ENCODE data around the gene PPP4R4. TPM values are rescaled to one million over a fixed set of nuclear protein-coding genes. Genes with fewer than 3 reads are reported as not detected.
"Not testable (repeated sequence)": the region's sequence is repeated elsewhere in the genome, so short reads cannot be mapped to it uniquely, and the experiment has no call there.

Gene PPP4R4
- total RNA-seq, 3 donors from 2014 or later: 0.13 TPM; not detected in 2

DNA sequence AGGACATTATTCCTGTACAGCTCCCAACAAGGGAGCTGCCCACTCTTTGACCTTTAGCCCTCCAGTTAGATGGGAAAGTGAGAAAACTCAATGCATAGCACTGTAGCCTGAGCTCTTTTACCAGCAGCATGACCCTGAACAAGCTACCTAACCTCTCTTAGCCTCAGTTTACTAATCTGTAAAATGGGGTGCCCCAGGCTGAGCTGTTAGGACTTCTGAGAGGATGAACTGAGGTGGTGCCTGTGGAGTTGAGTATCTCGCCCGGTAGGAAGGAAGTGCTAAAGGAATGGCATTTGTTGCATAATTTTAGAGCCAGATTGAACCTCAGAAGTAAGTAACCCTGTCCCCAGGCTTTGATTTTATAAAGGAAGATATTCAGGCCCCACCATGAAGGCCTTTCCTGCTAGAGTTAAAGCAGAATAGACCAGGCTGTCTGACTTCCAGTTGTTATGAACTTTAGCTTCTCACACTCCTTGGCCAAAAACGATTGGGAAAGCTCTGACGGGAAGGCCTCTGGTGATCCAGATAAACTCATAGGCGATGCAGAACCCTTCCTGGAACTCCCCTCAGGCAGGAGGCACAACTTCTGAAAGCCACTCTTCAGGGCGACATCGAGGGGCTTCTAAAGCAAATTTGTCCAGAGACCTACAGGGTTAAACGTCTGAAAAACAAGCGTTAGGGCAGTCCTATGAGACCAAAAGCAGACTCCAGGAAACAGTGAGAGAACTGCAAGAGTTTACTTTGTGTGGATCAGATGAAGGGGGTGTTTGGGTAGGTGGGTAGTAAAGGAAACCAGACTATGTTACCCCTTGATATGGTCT lies 121.4 kb downstream of the PPP4R4 start:
- DNase-seq: no peak
- no peaks in the 10 kb centered on the region for H3K9me3 ChIP-seq
- no peaks in the 10 kb centered on the region for H3K36me3 ChIP-seq (ENCODE audit: low read depth)
- H3K4me1 ChIP-seq (ENCODE audit: low read depth): peaks cover 11% of the 10 kb centered on the region
- no peak for ATAC-seq
- intact Hi-C loops (cut with DNase I, micrococcal nuclease): no loop called here
- H3K4me3 ChIP-seq: no peak overlapping the region
- TF ChIP-seq, protein P1, sequence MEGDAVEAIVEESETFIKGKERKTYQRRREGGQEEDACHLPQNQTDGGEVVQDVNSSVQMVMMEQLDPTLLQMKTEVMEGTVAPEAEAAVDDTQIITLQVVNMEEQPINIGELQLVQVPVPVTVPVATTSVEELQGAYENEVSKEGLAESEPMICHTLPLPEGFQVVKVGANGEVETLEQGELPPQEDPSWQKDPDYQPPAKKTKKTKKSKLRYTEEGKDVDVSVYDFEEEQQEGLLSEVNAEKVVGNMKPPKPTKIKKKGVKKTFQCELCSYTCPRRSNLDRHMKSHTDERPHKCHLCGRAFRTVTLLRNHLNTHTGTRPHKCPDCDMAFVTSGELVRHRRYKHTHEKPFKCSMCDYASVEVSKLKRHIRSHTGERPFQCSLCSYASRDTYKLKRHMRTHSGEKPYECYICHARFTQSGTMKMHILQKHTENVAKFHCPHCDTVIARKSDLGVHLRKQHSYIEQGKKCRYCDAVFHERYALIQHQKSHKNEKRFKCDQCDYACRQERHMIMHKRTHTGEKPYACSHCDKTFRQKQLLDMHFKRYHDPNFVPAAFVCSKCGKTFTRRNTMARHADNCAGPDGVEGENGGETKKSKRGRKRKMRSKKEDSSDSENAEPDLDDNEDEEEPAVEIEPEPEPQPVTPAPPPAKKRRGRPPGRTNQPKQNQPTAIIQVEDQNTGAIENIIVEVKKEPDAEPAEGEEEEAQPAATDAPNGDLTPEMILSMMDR (IDR thresholded peaks at IDR 0.05): no peak

DNA sequence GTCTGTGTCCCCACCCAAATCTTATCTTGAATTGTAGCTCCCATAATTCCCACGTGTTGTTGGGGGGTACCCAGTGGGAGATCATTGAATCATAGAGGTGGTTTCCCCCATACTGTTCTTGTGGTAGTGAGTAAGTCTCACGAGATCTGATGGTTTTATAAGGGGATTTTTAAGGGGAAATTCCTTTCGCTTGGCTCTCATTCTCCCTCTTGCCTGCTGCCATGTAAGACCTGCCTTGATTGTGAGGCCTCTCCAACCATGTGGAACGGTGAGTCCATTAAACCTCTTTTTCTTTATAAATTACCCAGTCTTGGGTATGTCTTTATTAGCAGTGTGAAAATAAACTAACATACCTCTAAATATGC lies 122.0 kb downstream of the PPP4R4 start:
- H3K9me3 ChIP-seq; intact Hi-C loops (cut with DNase I, micrococcal nuclease): not testable (repeated sequence)

DNA sequence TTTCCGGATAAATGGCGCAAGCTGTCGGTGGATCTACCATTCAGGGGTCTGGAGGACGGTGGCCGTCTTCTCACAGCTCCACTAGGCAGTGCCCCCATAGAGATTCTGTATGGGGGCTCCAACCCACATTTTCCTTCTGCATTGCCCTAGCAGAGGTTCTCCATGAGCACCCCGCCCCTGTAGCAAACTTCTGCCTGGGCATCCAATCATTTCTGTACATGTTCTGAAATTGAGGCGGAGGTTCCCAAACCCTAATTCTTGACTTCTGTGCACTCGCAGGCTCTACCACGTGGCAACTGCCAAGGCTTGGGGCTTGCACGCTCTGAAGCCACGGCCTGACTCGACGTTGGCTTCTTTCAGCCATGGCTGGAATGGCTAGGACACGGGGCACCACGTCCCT lies 124.0 kb downstream of the PPP4R4 start:
- intact Hi-C loops (cut with DNase I, micrococcal nuclease): no loop called here
- DNase-seq (no peak), ATAC-seq (no peak)
- Histone ChIP-seq H3K36me3 (ENCODE audit: low read depth) (no peaks in the 10 kb centered on the region), H3K9me3 (no peaks in the 10 kb centered on the region), H3K4me3 (no peak overlapping the region), H3K4me1 (ENCODE audit: low read depth) (peaks cover 4% of the 10 kb centered on the region)
- TF ChIP-seq, protein P1 (IDR thresholded peaks at IDR 0.05): no peak

More for the DNA sequence above, 122.0 kb downstream of the PPP4R4 start:
- H3K4me3 ChIP-seq; H3K36me3 ChIP-seq (ENCODE audit: low read depth); DNase-seq; ATAC-seq: not testable (repeated sequence)
- H3K4me1 ChIP-seq (ENCODE audit: low read depth): peaks cover 11% of the 10 kb centered on the region

DNA sequence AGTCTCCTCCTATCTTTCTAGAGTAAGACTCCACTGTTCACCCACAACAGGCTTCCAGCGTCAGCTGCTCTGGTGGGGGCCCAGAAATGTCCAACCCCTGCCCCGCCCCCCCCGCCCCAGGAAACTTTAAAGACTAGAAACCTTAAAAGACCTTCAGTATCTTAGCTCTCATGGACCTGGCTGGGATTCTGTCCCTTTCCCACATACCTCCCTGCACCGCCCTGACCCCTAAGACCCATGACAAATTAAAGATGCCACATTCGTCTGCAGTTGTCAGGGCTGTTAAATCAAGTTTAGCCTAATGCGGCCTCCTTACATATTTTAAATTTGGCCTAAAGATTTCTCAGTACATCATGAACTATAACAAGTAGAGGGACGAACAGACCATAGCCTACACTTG lies 129.0 kb downstream of the PPP4R4 start:
- ATAC-seq: no peak
- Histone ChIP-seq H3K36me3 (ENCODE audit: low read depth) (no peaks in the 10 kb centered on the region), H3K4me1 (ENCODE audit: low read depth) (no peaks in the 10 kb centered on the region), H3K9me3 (peaks cover 5% of the 10 kb centered on the region), H3K4me3 (no peak overlapping the region)
- TF ChIP-seq, protein P1 (IDR thresholded peaks at IDR 0.05): no peak
- intact Hi-C loops (cut with DNase I, micrococcal nuclease): no loop called here
- no peak for DNase-seq

DNA sequence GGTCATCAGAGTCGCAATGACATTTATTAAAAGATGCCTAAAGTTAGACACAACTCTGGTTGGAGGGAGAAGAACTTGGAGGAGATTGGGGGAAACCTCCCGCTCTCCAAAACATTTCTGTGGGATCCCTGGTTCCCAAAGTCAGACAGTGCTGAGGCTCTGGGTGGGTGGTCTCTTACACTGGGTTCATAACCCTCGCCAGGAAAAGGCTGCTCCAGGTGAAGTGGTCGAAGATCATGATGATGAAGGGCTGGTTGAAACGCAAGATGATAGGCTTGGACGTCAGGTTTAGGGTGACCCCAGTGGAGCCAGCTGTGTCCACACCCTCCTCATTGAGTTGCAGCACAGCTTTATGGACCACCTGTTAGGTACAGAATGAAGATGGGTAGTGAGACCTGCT lies 130.1 kb downstream of the PPP4R4 start:
- no peaks in the 10 kb centered on the region for H3K4me1 ChIP-seq (ENCODE audit: low read depth)
- intact Hi-C loops (cut with DNase I, micrococcal nuclease): no loop called here
- H3K4me3 ChIP-seq: no peak overlapping the region
- TF ChIP-seq, protein P1 (IDR thresholded peaks at IDR 0.05): no peak
- H3K9me3 ChIP-seq: peaks cover 5% of the 10 kb centered on the region
- no peak for ATAC-seq
- H3K36me3 ChIP-seq (ENCODE audit: low read depth): no peaks in the 10 kb centered on the region
- no peak for DNase-seq

DNA sequence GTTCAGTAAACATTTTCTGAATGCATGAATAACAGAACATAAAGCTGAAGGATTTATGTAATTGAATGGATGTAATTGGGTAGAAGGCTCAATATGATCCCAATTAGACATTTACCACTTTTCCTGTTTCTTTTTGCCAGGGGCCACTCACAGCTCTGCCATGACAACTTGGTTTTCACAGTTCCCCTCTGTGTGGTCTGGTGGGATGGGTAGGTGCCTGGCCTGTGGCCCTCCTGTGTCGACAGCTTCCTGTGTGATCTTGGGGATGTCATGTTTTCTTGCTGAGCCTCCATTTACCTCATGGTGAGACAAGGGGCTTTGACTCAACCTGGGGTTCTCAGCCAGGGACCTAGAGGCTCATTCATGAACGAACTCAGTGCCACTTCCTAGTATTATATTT lies 131.5 kb downstream of the PPP4R4 start:
- ATAC-seq (no peak), DNase-seq (no peak)
- Histone ChIP-seq H3K9me3 (peaks cover 5% of the 10 kb centered on the region), H3K36me3 (ENCODE audit: low read depth) (no peaks in the 10 kb centered on the region), H3K4me3 (no peak overlapping the region), H3K4me1 (ENCODE audit: low read depth) (no peaks in the 10 kb centered on the region)
- intact Hi-C loops (cut with DNase I, micrococcal nuclease): no loop called here
- TF ChIP-seq, protein P1 (IDR thresholded peaks at IDR 0.05): no peak

All from mucosa of descending colon (tissue), 3 donors.